Measurements from ENCODE around the gene LGALS16.

GRCh38 chr19:39641773-39642172 is 13.9 kb upstream of the LGALS16 start:
- TF ChIP-seq CTCF (conservative IDR thresholded peaks at IDR 0.05; ENCODE audit: low read length) (no peak), EZH2phosphoT487 (IDR thresholded peaks at IDR 0.05; ENCODE audit: borderline replicate concordance) (no peak)

Measured in Loucy (cell line).